Vagina (tissue), 2 donors: Measurements from ENCODE around the gene TWIST2. TPM values are rescaled to one million over a fixed set of nuclear protein-coding genes. Genes with fewer than 3 reads are reported as not detected.
A peak's percentile ranks its signal among the peaks of the same experiment; 100 is the strongest.

Source experiments
- DNase-seq, 2 donors: peaks; one replicate each; pipeline ENCODE4 v3.0.0-alpha.2; 2017; ENCODE audit errors: extremely low spot score in 2 of 2
- H3K27ac ChIP-seq: fragments of 200-600 bp; sonication (generic); one replicate; pipeline ENCODE4 v1.5.1; 2019
- H3K27me3 ChIP-seq: fragments of 200-600 bp; sonication (generic); one replicate; pipeline ENCODE4 v1.5.1; 2019
- H3K36me3 ChIP-seq, 2 donors: fragments of 200-600 bp; sonication (generic); one replicate each; pipeline ENCODE4 v1.5.1; 2017 to 2019
- H3K4me1 ChIP-seq: fragments of 200-600 bp; sonication (generic); one replicate; pipeline ENCODE4 v1.5.1; 2019
- H3K4me3 ChIP-seq, 2 donors: fragments of 200-600 bp; sonication (generic); 1 replicate in 1 of 2; 2 replicates in 1 of 2; pipeline ENCODE4 v1.5.1; 2016 to 2019
- H3K9me3 ChIP-seq: fragments of 200-600 bp; sonication (generic); one replicate; pipeline ENCODE4 v1.5.1; 2019
- CTCF ChIP-seq, 3 experiments: fragments of 450-650 bp in 2 of 3; fragments of 200-600 bp in 1 of 3; sonication (generic) in 1 of 3; IDR thresholded peaks; one replicate each; pipeline ENCODE4 v1.5.1; 2017 to 2019; ENCODE audit warnings: antibody characterized with exemption in 3 of 3, mild to moderate bottlenecking in 2 of 3, moderate library complexity in 2 of 3
- POLR2A ChIP-seq, 2 donors: fragments of 450-650 bp; IDR thresholded peaks; one replicate each; pipeline ENCODE4 v1.6.1; 2017; ENCODE audit warnings: antibody characterized with exemption in 2 of 2, mild to moderate bottlenecking in 2 of 2, moderate library complexity in 2 of 2
- POLR2AphosphoS5 ChIP-seq, 2 donors: sonication (generic); formaldehyde crosslinking; IDR thresholded peaks; one replicate each; pipeline ENCODE4 v1.9.0; 2017; ENCODE audit warnings: antibody characterized with exemption in 2 of 2, mild to moderate bottlenecking in 2 of 2, low read depth in 1 of 2; ENCODE audit not compliant: insufficient read depth in 1 of 2
- intact Hi-C: fragments of 100-400 bp; cut with DNase I; formaldehyde crosslinking; loops from one replicate; pipeline ENCODE4 v1.15.1; 2023
- total RNA-seq: library from RNA; depleted of rRNA; stranded (reverse); fragments of >200 nt; gene quantifications from one replicate; pipeline ENCODE4 v1.2.3, GENCODE V29; 2016

Gene TWIST2
- total RNA-seq, 1 donor from 2014 or later = 214 TPM

DNA sequence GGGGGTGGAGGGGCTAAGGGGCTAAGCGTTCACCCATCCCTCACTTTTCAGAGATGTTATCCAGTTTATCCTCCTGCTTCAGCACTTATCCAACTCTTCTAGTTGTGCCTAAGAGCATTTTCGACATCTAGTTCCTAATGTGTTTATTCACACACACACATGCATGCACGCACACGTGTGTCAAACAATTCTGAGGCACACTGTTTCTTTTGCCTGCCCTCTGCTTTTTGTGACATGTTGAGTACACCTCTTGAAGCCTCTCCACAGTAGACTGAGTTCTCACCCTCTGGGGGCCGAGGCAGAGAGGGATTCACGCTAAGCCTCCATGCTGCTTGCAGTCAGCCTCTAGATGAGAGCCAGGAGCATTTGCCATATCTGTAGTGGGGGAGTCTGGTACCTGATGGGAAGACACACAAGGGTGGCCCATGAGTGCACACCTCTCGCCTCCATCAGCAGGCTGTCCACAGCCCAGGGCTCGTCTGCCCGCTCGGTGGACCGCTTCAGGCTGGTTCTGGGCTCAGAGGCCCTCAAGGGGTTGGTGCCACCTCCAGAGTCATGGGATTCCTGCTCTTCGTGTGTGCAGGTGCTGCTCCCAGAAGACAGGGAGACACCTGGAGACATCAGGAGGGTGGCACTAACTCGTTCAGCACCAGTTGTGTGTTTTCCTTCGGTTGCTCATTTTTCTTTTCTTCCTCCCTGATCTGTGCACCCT, 11.9 kb downstream of the TWIST2 start:
- Histone ChIP-seq H3K4me3 (no peak overlapping the region), H3K36me3 (no peaks in the 10 kb centered on the region), H3K27me3 (no peaks in the 10 kb centered on the region), H3K4me1 (peaks cover 62% of the 10 kb centered on the region), H3K27ac (peak overlapping the region; percentile 94), H3K9me3 (no peaks in the 10 kb centered on the region)
- DNase-seq = no peak
- TF ChIP-seq CTCF (IDR thresholded peaks at IDR 0.05) (no peak), POLR2A (IDR thresholded peaks at IDR 0.05) (no peak), POLR2AphosphoS5 (IDR thresholded peaks at IDR 0.05; ENCODE audit: insufficient read depth in 1 of 2, low read depth in 1 of 2) (no peak)
- intact Hi-C loops = no loop called here

- no peaks in the 10 kb centered on the region for H3K36me3 ChIP-seq
- H3K9me3 ChIP-seq = no peaks in the 10 kb centered on the region
- DNase-seq = no peak
- peaks cover 76% of the 10 kb centered on the region for H3K4me1 ChIP-seq
- peak overlapping the region; percentile 94 for H3K27ac ChIP-seq
- intact Hi-C loops = no loop called here
- no peak overlapping the region for H3K4me3 ChIP-seq
- no peaks in the 10 kb centered on the region for H3K27me3 ChIP-seq
- TF ChIP-seq POLR2A (IDR thresholded peaks at IDR 0.05) (no peak), POLR2AphosphoS5 (IDR thresholded peaks at IDR 0.05; ENCODE audit: insufficient read depth in 1 of 2, low read depth in 1 of 2) (peak in 1 of 2 donors; percentile 35)
These were observed 13.3 kb downstream of the TWIST2 start for GRCh38 chr2:238861013-238861730.

DNA sequence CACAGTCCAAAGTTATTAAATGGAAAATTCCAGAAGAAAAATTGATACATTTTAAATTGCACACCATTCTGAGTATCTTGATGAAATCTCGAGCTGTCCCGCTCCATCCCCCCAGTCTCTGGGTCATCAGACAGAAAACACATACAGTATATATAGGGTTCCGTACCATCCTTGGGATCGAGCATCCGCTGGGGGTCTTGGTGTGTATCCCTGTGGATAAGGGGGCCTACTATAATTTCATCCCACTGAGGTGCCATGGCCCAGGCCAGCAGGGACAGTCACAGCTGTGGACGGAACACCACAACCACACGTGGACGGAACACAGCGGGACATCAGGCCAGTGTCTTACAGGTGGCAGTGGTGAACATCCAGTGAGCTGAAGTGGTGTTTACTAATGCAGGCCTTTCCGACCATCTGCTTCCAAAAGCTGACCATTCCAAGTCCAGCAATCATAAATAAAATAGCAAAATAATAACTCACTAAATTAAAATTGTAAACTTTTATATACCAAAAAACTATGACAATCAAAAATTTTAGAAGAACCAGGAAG, 14.0 kb downstream of the TWIST2 start:
- no peaks in the 10 kb centered on the region for H3K27me3 ChIP-seq
- no peaks in the 10 kb centered on the region for H3K9me3 ChIP-seq
- TF ChIP-seq POLR2A (IDR thresholded peaks at IDR 0.05) = no peak
- no peak for TF ChIP-seq CTCF (IDR thresholded peaks at IDR 0.05)
- no peak for TF ChIP-seq POLR2AphosphoS5 (IDR thresholded peaks at IDR 0.05; ENCODE audit: insufficient read depth in 1 of 2, low read depth in 1 of 2)
- no peaks in the 10 kb centered on the region for H3K36me3 ChIP-seq
- H3K4me1 ChIP-seq = peaks cover 79% of the 10 kb centered on the region
- H3K27ac ChIP-seq = peak overlapping the region; percentile 94
- no peak for DNase-seq
- H3K4me3 ChIP-seq = no peak overlapping the region
- intact Hi-C loops = no loop called here

DNA sequence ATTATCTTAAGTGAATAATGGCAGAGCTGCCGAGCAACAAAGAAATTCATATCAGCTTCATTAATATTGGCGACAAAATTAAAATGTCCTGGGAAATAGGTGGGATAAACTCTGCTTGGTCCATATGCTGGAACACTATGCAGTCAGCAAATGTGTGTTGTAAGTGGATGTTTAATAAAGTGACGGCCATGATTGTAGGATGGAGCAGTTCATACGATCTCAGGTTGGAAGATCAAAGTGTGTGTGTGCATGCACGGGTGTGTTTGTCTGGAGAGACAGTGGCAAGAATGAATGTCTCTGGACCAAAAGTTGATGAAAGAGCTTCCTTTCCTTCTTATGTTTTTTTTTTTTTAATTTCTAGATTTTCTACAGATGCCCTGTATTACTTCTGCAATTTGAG, 14.8 kb downstream of the TWIST2 start:
- Histone ChIP-seq H3K27ac (peak overlapping the region; percentile 94), H3K36me3 (no peaks in the 10 kb centered on the region), H3K4me3 (no peak overlapping the region), H3K4me1 (peaks cover 79% of the 10 kb centered on the region), H3K27me3 (no peaks in the 10 kb centered on the region), H3K9me3 (no peaks in the 10 kb centered on the region)
- intact Hi-C loops = no loop called here
- no peak for TF ChIP-seq POLR2A (IDR thresholded peaks at IDR 0.05)
- no peak for TF ChIP-seq CTCF (IDR thresholded peaks at IDR 0.05)
- no peak for TF ChIP-seq POLR2AphosphoS5 (IDR thresholded peaks at IDR 0.05; ENCODE audit: insufficient read depth in 1 of 2, low read depth in 1 of 2)
- no peak for DNase-seq

GRCh38 chr2:238863231-238863630, 15.3 kb downstream of the TWIST2 start:
- no peak for DNase-seq
- Histone ChIP-seq H3K27ac (peak overlapping the region; percentile 94), H3K36me3 (no peaks in the 10 kb centered on the region), H3K27me3 (no peaks in the 10 kb centered on the region), H3K4me1 (peaks cover 82% of the 10 kb centered on the region), H3K9me3 (no peaks in the 10 kb centered on the region), H3K4me3 (no peak overlapping the region)
- TF ChIP-seq CTCF (IDR thresholded peaks at IDR 0.05) = no peak
- no peak for TF ChIP-seq POLR2AphosphoS5 (IDR thresholded peaks at IDR 0.05; ENCODE audit: insufficient read depth in 1 of 2, low read depth in 1 of 2)
- TF ChIP-seq POLR2A (IDR thresholded peaks at IDR 0.05) = no peak
- intact Hi-C loops = no loop called here
